ENCODE data around the gene TC2N. TPM values are rescaled to one million over a fixed set of nuclear protein-coding genes. Genes with fewer than 3 reads are reported as not detected.

TC2N gene
- total and polyA plus RNA-seq, 9 of the 15 experiments (the other 6 are each of a cell fraction or from before 2014, with no cell fraction given) = 2.0 to 12.5 (median 7.3) TPM

- Histone ChIP-seq H2AFZ (ENCODE audit: low read depth, low read length) (no peak overlapping the region), H3K9me3 (replicated peaks; ENCODE audit: control insufficient read depth, insufficient read depth, low read depth, low read length) (no peaks in the 10 kb centered on the region), H3K4me3 (no peak overlapping the region), H3K36me3 (ENCODE audit: control insufficient read depth, insufficient read depth, low read length) (no peaks in the 10 kb centered on the region), H3K27me3 (ENCODE audit: control insufficient read depth in 2 of 2, insufficient read depth in 2 of 2, low read length in 2 of 2) (no peaks in the 10 kb centered on the region), H3K4me1 (replicated peaks in 1 of 2; ENCODE audit: control insufficient read depth in 2 of 2, insufficient read depth in 2 of 2, low read length in 2 of 2) (no peaks in the 10 kb centered on the region; a peak in 1 of 5 replicates), H3K79me2 (ENCODE audit: control insufficient read depth, insufficient read depth, low read length) (no peaks in the 10 kb centered on the region), H3K9ac (ENCODE audit: insufficient read depth in 1 of 2, low read depth in 2 of 2, low read length in 2 of 2) (no peak overlapping the region), H4K20me1 (replicated peaks; ENCODE audit: control insufficient read depth, insufficient read depth, low read length) (no peaks in the 10 kb centered on the region), H3K9me1 (ENCODE audit: control insufficient read depth, insufficient read depth, low read length) (no peaks in the 10 kb centered on the region), H3K4me2 (ENCODE audit: insufficient read depth, low read length) (no peak overlapping the region), H3K27ac (ENCODE audit: extremely low read depth, low read depth, low read length) (no peak overlapping the region)
- BruUV-seq (replicated peaks) = no TSS peak
- CTCF ChIA-PET (ENCODE audit: low intra/inter-chr PET ratio) = no interaction called here
- no peak for TF ChIP-seq ZNF347 (CRISPR knock-in tag; IDR thresholded peaks at IDR 0.05; ENCODE audit: low read depth)
- TF ChIP-seq ILK (tag; IDR thresholded peaks at IDR 0.05; ENCODE audit: borderline replicate concordance, low read depth) = no peak
- POLR2A ChIA-PET = no interaction called here
- 0% methylated on average over 1 of the region's 1 CpG for WGBS (ENCODE audit: insufficient coverage, low coverage, missing lambda C conversion rate)
- intact Hi-C loops (cut with micrococcal nuclease) = no loop called here
- DNase-seq (ENCODE audit: extremely low read depth in 1 of 4, low spot score in 3 of 4) (no peak), ATAC-seq (no peak), FAIRE-seq (no peak)
- in situ Hi-C loops (cut with MboI) = no loop called here
Measured at GRCh38 chr14:91752961-91753360, 114.4 kb downstream of the TC2N start.

GRCh38 chr14:91751719-91752118 is 115.6 kb downstream of the TC2N start:
- Histone ChIP-seq H3K79me2 (ENCODE audit: control insufficient read depth, insufficient read depth, low read length) (no peaks in the 10 kb centered on the region), H3K9me3 (replicated peaks; ENCODE audit: control insufficient read depth, insufficient read depth, low read depth, low read length) (no peaks in the 10 kb centered on the region), H3K4me3 (no peak overlapping the region), H3K27me3 (ENCODE audit: control insufficient read depth in 2 of 2, insufficient read depth in 2 of 2, low read length in 2 of 2) (no peaks in the 10 kb centered on the region), H2AFZ (ENCODE audit: low read depth, low read length) (no peak overlapping the region), H3K4me2 (ENCODE audit: insufficient read depth, low read length) (no peak overlapping the region), H3K9ac (ENCODE audit: insufficient read depth in 1 of 2, low read depth in 2 of 2, low read length in 2 of 2) (no peak overlapping the region), H3K27ac (ENCODE audit: extremely low read depth, low read depth, low read length) (no peak overlapping the region), H3K4me1 (replicated peaks in 1 of 2; ENCODE audit: control insufficient read depth in 2 of 2, insufficient read depth in 2 of 2, low read length in 2 of 2) (no peaks in the 10 kb centered on the region; a peak in 1 of 5 replicates), H3K36me3 (ENCODE audit: control insufficient read depth, insufficient read depth, low read length) (no peaks in the 10 kb centered on the region), H3K9me1 (ENCODE audit: control insufficient read depth, insufficient read depth, low read length) (no peaks in the 10 kb centered on the region), H4K20me1 (replicated peaks; ENCODE audit: control insufficient read depth, insufficient read depth, low read length) (no peaks in the 10 kb centered on the region)
- BruUV-seq (replicated peaks) = no TSS peak
- FAIRE-seq = no peak
- POLR2A ChIA-PET = no interaction called here
- CTCF ChIA-PET (ENCODE audit: low intra/inter-chr PET ratio) = no interaction called here
- intact Hi-C loops (cut with micrococcal nuclease) = no loop called here
- ATAC-seq = no peak
- DNase-seq (ENCODE audit: extremely low read depth in 1 of 4, low spot score in 3 of 4) = no peak
- in situ Hi-C loops (cut with MboI) = no loop called here
- whole genome bisulfite sequencing (ENCODE audit: insufficient coverage, low coverage, missing lambda C conversion rate) = 5% methylated on average over 2 of the region's 2 CpGs
- TF ChIP-seq NFXL1 (CRISPR knock-in tag; IDR thresholded peaks at IDR 0.05) (no peak), RBM34 (IDR thresholded peaks at IDR 0.05; ENCODE audit: borderline replicate concordance, insufficient read depth, low read length) (no peak), SMAD4 (CRISPR knock-in tag; conservative IDR thresholded peaks at IDR 0.05) (0 out of 2 replicates have a peak, but pooled peaks have one; percentile 18), RBFOX2 (IDR thresholded peaks at IDR 0.05; ENCODE audit: low read depth, low read length) (no peak), PHTF2 (CRISPR knock-in tag; IDR thresholded peaks at IDR 0.05) (no peak), ZNF707 (CRISPR knock-in tag; conservative IDR thresholded peaks at IDR 0.05) (no peak), MCM7 (IDR thresholded peaks at IDR 0.05) (no peak), CEBPG (CRISPR knock-in tag; IDR thresholded peaks at IDR 0.05) (0 out of 2 replicates have a peak, but pooled peaks have one; percentile 26), CEBPG (tag; conservative IDR thresholded peaks at IDR 0.05 in 1 of 2, IDR thresholded peaks at IDR 0.05 in 1 of 2) (peak; percentile 47 to 84; a peak in 3 of 4 replicates), PTBP1 (IDR thresholded peaks at IDR 0.05; ENCODE audit: low read depth, low read length) (no peak)
- TF ChIP-seq, protein P1, sequence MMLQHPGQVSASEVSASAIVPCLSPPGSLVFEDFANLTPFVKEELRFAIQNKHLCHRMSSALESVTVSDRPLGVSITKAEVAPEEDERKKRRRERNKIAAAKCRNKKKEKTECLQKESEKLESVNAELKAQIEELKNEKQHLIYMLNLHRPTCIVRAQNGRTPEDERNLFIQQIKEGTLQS (IDR thresholded peaks at IDR 0.05) = peak; percentile 59; the same call in 1 of the 2 replicates
- TF ChIP-seq, protein P1 (CRISPR knock-in tag; conservative IDR thresholded peaks at IDR 0.05) = no peak
